GM06990 (cell line): ENCODE measurements around the gene TLE2.
"Not testable (repeated sequence)": the region's sequence is repeated elsewhere in the genome, so short reads cannot be mapped to it uniquely, and the experiment has no call there.

Source experiments
- DNase-seq: peaks from one replicate; pipeline ENCODE4 v3.0.0-alpha.2; 2011; ENCODE audit not compliant: insufficient read length; ENCODE audit errors: extremely low read depth
- H3K27me3 ChIP-seq: replicated peaks from 2 replicates; pipeline ENCODE4 v1.6.0; 2011; ENCODE audit warnings: low read length; ENCODE audit not compliant: control insufficient read depth, insufficient read depth
- H3K36me3 ChIP-seq: 2 replicates; pipeline ENCODE4 v1.5.1; 2011; ENCODE audit warnings: low read length; ENCODE audit not compliant: control insufficient read depth, insufficient read depth
- H3K4me3 ChIP-seq: replicated peaks from 2 replicates; pipeline ENCODE4 v1.5.1; 2011; ENCODE audit warnings: low read depth, mild to moderate bottlenecking, control low read depth, low read length
- CTCF ChIP-seq: IDR thresholded peaks from 2 replicates; pipeline ENCODE4 v1.5.1; 2011; ENCODE audit warnings: low read length, control low read depth, mild to moderate bottlenecking, inconsistent platforms; ENCODE audit not compliant: insufficient read depth, poor library complexity, severe bottlenecking

The TLE2 gene

GRCh38 chr19:3041761-3042620 lies 12.9 kb upstream of the TLE2 start:
- no peak for DNase-seq
- H3K36me3 ChIP-seq = no peaks in the 10 kb centered on the region
- no peak for TF ChIP-seq CTCF
- no peaks in the 10 kb centered on the region for H3K27me3 ChIP-seq
- no peak overlapping the region for H3K4me3 ChIP-seq

- no peaks in the 10 kb centered on the region for H3K36me3 ChIP-seq
- no peak overlapping the region for H3K4me3 ChIP-seq
- H3K27me3 ChIP-seq = no peaks in the 10 kb centered on the region
- no peak for TF ChIP-seq CTCF
- no peak for DNase-seq
Measured at GRCh38 chr19:3041327-3041726, 12.2 kb upstream of the TLE2 start.

GRCh38 chr19:3039641-3040077 lies 10.6 kb upstream of the TLE2 start:
- TF ChIP-seq CTCF = no peak
- no peak for DNase-seq
- H3K36me3 ChIP-seq = no peaks in the 10 kb centered on the region
- H3K4me3 ChIP-seq = no peak overlapping the region
- no peaks in the 10 kb centered on the region for H3K27me3 ChIP-seq

- no peaks in the 10 kb centered on the region for H3K36me3 ChIP-seq
- H3K4me3 ChIP-seq = no peak overlapping the region
- no peak for TF ChIP-seq CTCF
- DNase-seq = no peak
- H3K27me3 ChIP-seq = no peaks in the 10 kb centered on the region
Measured at GRCh38 chr19:3039125-3039524, 10.0 kb upstream of the TLE2 start.

- no peak for TF ChIP-seq CTCF
- no peak for DNase-seq
- no peaks in the 10 kb centered on the region for H3K27me3 ChIP-seq
Measured at GRCh38 chr19:3038214-3038613, 9.1 kb upstream of the TLE2 start.

GRCh38 chr19:3036977-3037544 lies 8.0 kb upstream of the TLE2 start:
- not testable (repeated sequence) for H3K4me3 ChIP-seq, H3K27me3 ChIP-seq, H3K36me3 ChIP-seq, DNase-seq

More at GRCh38 chr19:3038214-3038613, 9.1 kb upstream of the TLE2 start:
- H3K36me3 ChIP-seq = no peaks in the 10 kb centered on the region
- H3K4me3 ChIP-seq = no peak overlapping the region
